Neural progenitor cell (in vitro differentiated cells): ENCODE results near the gene C14orf93. TPM values are rescaled to one million over a fixed set of nuclear protein-coding genes. Genes with fewer than 3 reads are reported as not detected.

ENCODE experiments used
- DNase-seq: peaks from one replicate; pipeline ENCODE4 v3.0.0-alpha.2; 2016; ENCODE audit warnings: low spot score
- H2AFZ ChIP-seq: fragments of 200-600 bp; sonication (generic); replicated peaks from 2 replicates; pipeline ENCODE4 v1.6.1; 2016; ENCODE audit warnings: antibody characterized with exemption
- H3F3A ChIP-seq: fragments of 200-600 bp; sonication (generic); 2 replicates; pipeline ENCODE4 v1.6.1; 2016; ENCODE audit warnings: antibody characterized with exemption, low read depth
- H3K27ac ChIP-seq: fragments of 200-600 bp; sonication (generic); 2 replicates; pipeline ENCODE4 v1.5.1; 2016; ENCODE audit warnings: mild to moderate bottlenecking
- H3K27me3 ChIP-seq: fragments of 200-600 bp; sonication (generic); 2 replicates; pipeline ENCODE4 v1.6.1; 2016; ENCODE audit warnings: mild to moderate bottlenecking, moderate library complexity
- H3K36me3 ChIP-seq: fragments of 200-600 bp; sonication (generic); 2 replicates; pipeline ENCODE4 v1.5.1; 2016
- H3K4me1 ChIP-seq: fragments of 200-600 bp; sonication (generic); 2 replicates; pipeline ENCODE4 v1.6.1; 2016; ENCODE audit warnings: mixed run types
- H3K4me2 ChIP-seq: fragments of 200-600 bp; sonication (generic); 2 replicates; pipeline ENCODE4 v1.6.1; 2016
- H3K4me3 ChIP-seq: fragments of 200-600 bp; sonication (generic); 2 replicates; pipeline ENCODE4 v1.5.1; 2016
- H3K79me2 ChIP-seq: fragments of 200-600 bp; sonication (generic); 2 replicates; pipeline ENCODE4 v1.6.1; 2016; ENCODE audit warnings: low read depth
- H3K9ac ChIP-seq: fragments of 200-600 bp; sonication (generic); 2 replicates; pipeline ENCODE4 v1.6.1; 2016
- H3K9me3 ChIP-seq: fragments of 200-600 bp; sonication (generic); 2 replicates; pipeline ENCODE4 v1.5.1; 2016; ENCODE audit warnings: low read depth
- H4K20me1 ChIP-seq: fragments of 200-600 bp; sonication (generic); 2 replicates; pipeline ENCODE4 v1.6.1; 2016; ENCODE audit warnings: low read depth
- H3K27ac Mint-ChIP-seq: 3 replicates; pipeline ENCODE4 v1.8.0; 2021; ENCODE audit warnings: mixed read lengths
- H3K27me3 Mint-ChIP-seq: 2 replicates; pipeline ENCODE4 v1.8.0; 2022; ENCODE audit warnings: low read depth, mild to moderate bottlenecking, inconsistent platforms, moderate library complexity, mixed read lengths; ENCODE audit not compliant: insufficient read depth
- H3K36me3 Mint-ChIP-seq: 3 replicates; pipeline ENCODE4 v1.8.0; 2021; ENCODE audit warnings: mixed read lengths
- H3K4me1 Mint-ChIP-seq: 3 replicates; pipeline ENCODE4 v1.8.0; 2021; ENCODE audit warnings: mixed read lengths
- H3K4me3 Mint-ChIP-seq: 3 replicates; pipeline ENCODE4 v1.8.0; 2021; ENCODE audit warnings: mild to moderate bottlenecking, moderate library complexity, mixed read lengths
- H3K9me3 Mint-ChIP-seq: 3 replicates; pipeline ENCODE4 v1.8.0; 2020; ENCODE audit warnings: mixed read lengths
- EZH2 ChIP-seq: fragments of 200-600 bp; sonication (generic); IDR thresholded peaks from 2 replicates; pipeline ENCODE4 v1.6.1; 2017; ENCODE audit warnings: antibody characterized with exemption, mild to moderate bottlenecking, moderate library complexity
- EZH2phosphoT487 ChIP-seq: fragments of 200-600 bp; sonication (generic); IDR thresholded peaks from 2 replicates; pipeline ENCODE4 v1.6.1; 2017; ENCODE audit warnings: antibody characterized with exemption
- total RNA-seq: library from RNA; depleted of rRNA; stranded (reverse); fragments of >200 nt; gene quantifications from 2 replicates; pipeline ENCODE4 v1.2.3, GENCODE V29; 2015; ENCODE audit warnings: low replicate concordance
- TF ChIP-seq, protein P1 (sequence below): fragments of 200-600 bp; sonication (generic); IDR thresholded peaks from 2 replicates; pipeline ENCODE4 v1.5.1; 2017; ENCODE audit warnings: antibody characterized with exemption, mild to moderate bottlenecking

Gene C14orf93
- total RNA-seq, 1 donor from 2014 or later: 8.2 TPM

DNA sequence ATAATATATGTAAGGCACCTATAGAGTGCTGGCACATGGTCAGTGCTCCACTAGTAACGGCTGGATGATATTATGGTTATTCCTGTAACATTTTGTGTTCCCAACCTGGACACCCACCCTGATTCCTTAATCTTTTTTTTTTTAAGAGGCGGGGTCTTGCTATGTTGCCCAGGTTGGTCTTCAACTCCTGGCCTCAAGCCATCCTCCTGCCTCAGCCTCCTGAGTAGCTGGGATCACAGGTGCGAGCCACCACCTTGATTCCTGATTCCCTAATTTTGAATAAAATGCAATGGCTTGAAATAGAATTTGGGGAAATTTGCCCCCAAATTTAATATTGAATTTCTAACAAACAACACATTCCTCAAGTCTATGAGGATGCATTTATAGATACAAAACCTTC lies 7.4 kb downstream of the C14orf93 start:
- Mint-ChIP-seq H3K4me1 (peaks cover 26% of the 10 kb centered on the region), H3K27me3 (peaks cover 3% of the 10 kb centered on the region), H3K9me3 (no peaks in the 10 kb centered on the region), H3K36me3 (no peaks in the 10 kb centered on the region), H3K27ac (no peak overlapping the region), H3K4me3 (no peak overlapping the region)
- no peaks in the 10 kb centered on the region for H3K9me3 ChIP-seq
- no peaks in the 10 kb centered on the region for H4K20me1 ChIP-seq
- peaks cover 7% of the 10 kb centered on the region for H3K79me2 ChIP-seq
- no peak for DNase-seq
- H3K4me3 ChIP-seq: no peak overlapping the region
- no peak overlapping the region for H3K9ac ChIP-seq
- H3K27me3 ChIP-seq: no peaks in the 10 kb centered on the region
- H2AFZ ChIP-seq: no peak overlapping the region
- H3K4me2 ChIP-seq: no peak overlapping the region
- no peaks in the 10 kb centered on the region for H3K36me3 ChIP-seq
- peaks cover 15% of the 10 kb centered on the region for H3K4me1 ChIP-seq
- peaks cover 18% of the 10 kb centered on the region for H3F3A ChIP-seq
- H3K27ac ChIP-seq: no peak overlapping the region
- TF ChIP-seq EZH2 (no peak), EZH2phosphoT487 (no peak)
- TF ChIP-seq, protein P1, sequence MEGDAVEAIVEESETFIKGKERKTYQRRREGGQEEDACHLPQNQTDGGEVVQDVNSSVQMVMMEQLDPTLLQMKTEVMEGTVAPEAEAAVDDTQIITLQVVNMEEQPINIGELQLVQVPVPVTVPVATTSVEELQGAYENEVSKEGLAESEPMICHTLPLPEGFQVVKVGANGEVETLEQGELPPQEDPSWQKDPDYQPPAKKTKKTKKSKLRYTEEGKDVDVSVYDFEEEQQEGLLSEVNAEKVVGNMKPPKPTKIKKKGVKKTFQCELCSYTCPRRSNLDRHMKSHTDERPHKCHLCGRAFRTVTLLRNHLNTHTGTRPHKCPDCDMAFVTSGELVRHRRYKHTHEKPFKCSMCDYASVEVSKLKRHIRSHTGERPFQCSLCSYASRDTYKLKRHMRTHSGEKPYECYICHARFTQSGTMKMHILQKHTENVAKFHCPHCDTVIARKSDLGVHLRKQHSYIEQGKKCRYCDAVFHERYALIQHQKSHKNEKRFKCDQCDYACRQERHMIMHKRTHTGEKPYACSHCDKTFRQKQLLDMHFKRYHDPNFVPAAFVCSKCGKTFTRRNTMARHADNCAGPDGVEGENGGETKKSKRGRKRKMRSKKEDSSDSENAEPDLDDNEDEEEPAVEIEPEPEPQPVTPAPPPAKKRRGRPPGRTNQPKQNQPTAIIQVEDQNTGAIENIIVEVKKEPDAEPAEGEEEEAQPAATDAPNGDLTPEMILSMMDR: no peak

DNA sequence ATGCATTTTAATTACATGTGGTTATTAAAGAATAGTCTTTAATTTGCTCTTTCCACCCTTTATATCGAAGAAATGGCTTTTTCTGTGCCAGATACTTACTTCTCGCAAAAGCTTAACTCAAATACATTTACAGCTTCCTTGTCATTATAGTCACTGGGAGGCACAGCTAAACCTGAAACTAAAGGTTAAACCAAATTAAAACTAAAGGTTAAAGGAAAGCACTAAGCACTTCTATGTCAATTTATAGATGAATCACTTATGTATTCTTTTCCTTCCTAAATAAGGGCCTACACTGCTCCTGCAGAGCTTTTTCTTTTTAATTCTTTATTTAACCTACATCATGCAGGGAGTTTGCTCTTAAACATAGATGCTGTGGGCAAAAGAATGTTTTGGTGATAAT lies 9.1 kb downstream of the C14orf93 start:
- no peaks in the 10 kb centered on the region for H3K9me3 ChIP-seq
- peaks cover 2% of the 10 kb centered on the region for H3F3A ChIP-seq
- DNase-seq: no peak
- H4K20me1 ChIP-seq: no peaks in the 10 kb centered on the region
- H3K27ac ChIP-seq: no peak overlapping the region
- no peak overlapping the region for H3K4me3 ChIP-seq
- H3K27me3 ChIP-seq: no peaks in the 10 kb centered on the region
- H3K4me3 Mint-ChIP-seq: no peak overlapping the region
- peaks cover 4% of the 10 kb centered on the region for H3K4me1 ChIP-seq
- no peak overlapping the region for H2AFZ ChIP-seq
- peaks cover 9% of the 10 kb centered on the region for H3K4me1 Mint-ChIP-seq
- H3K36me3 Mint-ChIP-seq: no peaks in the 10 kb centered on the region
- no peaks in the 10 kb centered on the region for H3K9me3 Mint-ChIP-seq
- no peak overlapping the region for H3K4me2 ChIP-seq
- H3K36me3 ChIP-seq: no peaks in the 10 kb centered on the region
- H3K27ac Mint-ChIP-seq: no peak overlapping the region
- H3K79me2 ChIP-seq: peaks cover 3% of the 10 kb centered on the region
- H3K27me3 Mint-ChIP-seq: no peaks in the 10 kb centered on the region
- no peak for TF ChIP-seq EZH2phosphoT487
- TF ChIP-seq, protein P1: no peak
- no peak for TF ChIP-seq EZH2
- no peak overlapping the region for H3K9ac ChIP-seq

DNA sequence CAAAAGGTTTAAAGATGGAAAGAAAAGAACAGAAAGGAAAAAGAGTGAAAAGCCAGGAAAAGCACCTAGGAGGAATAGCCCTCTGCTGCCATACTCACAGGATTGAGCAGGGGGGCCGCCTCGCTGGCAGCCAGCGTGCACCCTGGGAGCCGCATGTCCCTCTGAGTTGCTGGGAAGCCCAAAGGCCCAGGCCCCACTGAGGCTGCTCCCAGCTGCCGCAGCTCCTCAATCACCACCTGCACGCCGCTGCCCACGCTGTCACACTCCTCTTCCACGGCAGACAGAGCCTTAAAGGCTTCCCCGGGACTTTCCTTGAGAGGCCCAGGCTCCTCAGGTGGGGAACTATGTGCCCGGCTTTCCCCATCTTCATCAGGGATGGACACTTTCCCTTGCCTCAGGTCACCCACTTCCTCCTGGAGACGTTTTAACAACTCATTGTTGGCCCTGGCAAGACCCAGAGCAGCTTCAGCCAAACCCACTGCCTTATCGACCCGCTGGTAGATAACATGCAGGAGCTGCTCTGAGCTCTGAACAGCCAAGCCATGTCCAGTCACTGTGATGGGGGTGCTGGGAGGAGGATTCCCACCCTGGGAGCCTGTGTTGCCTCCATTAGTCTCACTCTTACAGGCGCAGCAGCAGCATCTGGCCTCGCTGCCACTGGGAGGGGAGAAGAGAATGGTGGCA lies 11.5 kb downstream of the C14orf93 start:
- Mint-ChIP-seq H3K36me3 (no peaks in the 10 kb centered on the region), H3K4me1 (peaks cover 11% of the 10 kb centered on the region), H3K9me3 (no peaks in the 10 kb centered on the region), H3K4me3 (no peak overlapping the region), H3K27me3 (peaks cover 2% of the 10 kb centered on the region), H3K27ac (no peak overlapping the region)
- Histone ChIP-seq H2AFZ (no peak overlapping the region), H3K9me3 (no peaks in the 10 kb centered on the region), H3K4me1 (peaks cover 8% of the 10 kb centered on the region), H3K27me3 (no peaks in the 10 kb centered on the region), H3K4me2 (no peak overlapping the region), H3K36me3 (no peaks in the 10 kb centered on the region), H3K4me3 (no peak overlapping the region), H3K27ac (no peak overlapping the region), H4K20me1 (no peaks in the 10 kb centered on the region), H3K9ac (no peak overlapping the region), H3F3A (no peaks in the 10 kb centered on the region), H3K79me2 (no peaks in the 10 kb centered on the region)
- TF ChIP-seq, protein P1: no peak
- no peak for TF ChIP-seq EZH2phosphoT487
- TF ChIP-seq EZH2: no peak
- no peak for DNase-seq
